ENCODE data around the gene PDP2. TPM values are rescaled to one million over a fixed set of nuclear protein-coding genes. Genes with fewer than 3 reads are reported as not detected.

The PDP2 gene
- total and polyA plus RNA-seq, 10 of the 15 experiments (the other 5 are each of a cell fraction or from before 2014, with no cell fraction given) = 1.9 to 31.1 (median 6.2) TPM

GRCh38 chr16:66849549-66849948, 30.8 kb upstream of the PDP2 start (continued):
- TF ChIP-seq, protein P1, sequence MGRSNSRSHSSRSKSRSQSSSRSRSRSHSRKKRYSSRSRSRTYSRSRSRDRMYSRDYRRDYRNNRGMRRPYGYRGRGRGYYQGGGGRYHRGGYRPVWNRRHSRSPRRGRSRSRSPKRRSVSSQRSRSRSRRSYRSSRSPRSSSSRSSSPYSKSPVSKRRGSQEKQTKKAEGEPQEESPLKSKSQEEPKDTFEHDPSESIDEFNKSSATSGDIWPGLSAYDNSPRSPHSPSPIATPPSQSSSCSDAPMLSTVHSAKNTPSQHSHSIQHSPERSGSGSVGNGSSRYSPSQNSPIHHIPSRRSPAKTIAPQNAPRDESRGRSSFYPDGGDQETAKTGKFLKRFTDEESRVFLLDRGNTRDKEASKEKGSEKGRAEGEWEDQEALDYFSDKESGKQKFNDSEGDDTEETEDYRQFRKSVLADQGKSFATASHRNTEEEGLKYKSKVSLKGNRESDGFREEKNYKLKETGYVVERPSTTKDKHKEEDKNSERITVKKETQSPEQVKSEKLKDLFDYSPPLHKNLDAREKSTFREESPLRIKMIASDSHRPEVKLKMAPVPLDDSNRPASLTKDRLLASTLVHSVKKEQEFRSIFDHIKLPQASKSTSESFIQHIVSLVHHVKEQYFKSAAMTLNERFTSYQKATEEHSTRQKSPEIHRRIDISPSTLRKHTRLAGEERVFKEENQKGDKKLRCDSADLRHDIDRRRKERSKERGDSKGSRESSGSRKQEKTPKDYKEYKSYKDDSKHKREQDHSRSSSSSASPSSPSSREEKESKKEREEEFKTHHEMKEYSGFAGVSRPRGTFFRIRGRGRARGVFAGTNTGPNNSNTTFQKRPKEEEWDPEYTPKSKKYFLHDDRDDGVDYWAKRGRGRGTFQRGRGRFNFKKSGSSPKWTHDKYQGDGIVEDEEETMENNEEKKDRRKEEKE (IDR thresholded peaks at IDR 0.05) = no peak
- TF ChIP-seq BACH1 (IDR thresholded peaks at IDR 0.05; ENCODE audit: borderline replicate concordance) = no peak
- TF ChIP-seq CREM (IDR thresholded peaks at IDR 0.05; ENCODE audit: low read depth) = no peak
- TF ChIP-seq PRDM15 (CRISPR knock-in tag; IDR thresholded peaks at IDR 0.05) = no peak
- no peak for TF ChIP-seq RFX5 (IDR thresholded peaks at IDR 0.05; ENCODE audit: low read depth, low read length)
- no peak for TF ChIP-seq LARP7 (IDR thresholded peaks at IDR 0.05)
- TF ChIP-seq POLR2AphosphoS2 (IDR thresholded peaks at IDR 0.05; ENCODE audit: low read depth, low read length) = no peak
- TF ChIP-seq MTA3 (IDR thresholded peaks at IDR 0.05; ENCODE audit: borderline replicate concordance, low read length) = no peak

Data from GM12878 (cell line).